Cardiac muscle cell (in vitro differentiated cells and primary cell): ENCODE data around the gene TMEM165. TPM values are rescaled to one million over a fixed set of nuclear protein-coding genes. Genes with fewer than 3 reads are reported as not detected.

ENCODE experiments used
- DNase-seq, 2 donors: peaks; one replicate each; pipeline versions ENCODE4 v3.0.0 to v3.0.0-alpha.2; 2010 to 2017; ENCODE audit warnings: low read depth in 1 of 2, low spot score in 1 of 2
- H3K27ac ChIP-seq: fragments of 200-600 bp; sonication (generic); 2 replicates; pipeline ENCODE4 v1.5.1; 2016
- H3K27me3 ChIP-seq: fragments of 200-600 bp; sonication (generic); 2 replicates; pipeline ENCODE4 v1.6.0; 2016; ENCODE audit warnings: control low read depth
- H3K36me3 ChIP-seq: fragments of 200-600 bp; sonication (generic); 2 replicates; pipeline ENCODE4 v1.5.1; 2016; ENCODE audit warnings: control low read depth
- H3K4me1 ChIP-seq: fragments of 200-600 bp; sonication (generic); 2 replicates; pipeline ENCODE4 v1.8.1; 2017; ENCODE audit warnings: low read depth, mild to moderate bottlenecking, mixed run types
- H3K4me3 ChIP-seq: fragments of 200-600 bp; sonication (generic); 2 replicates; pipeline ENCODE4 v1.5.1; 2016; ENCODE audit warnings: mild to moderate bottlenecking
- H3K9me3 ChIP-seq: fragments of 200-600 bp; sonication (generic); 2 replicates; pipeline ENCODE4 v1.5.1; 2017; ENCODE audit warnings: low read depth, mild to moderate bottlenecking, control low read depth
- polyA plus RNA-seq: library from polyadenylated mRNA; unstranded; fragments of >200 nt; fragmentation: Nextera tagmentation; extraction: Ambion mirVana; gene quantifications from 2 replicates; pipeline ENCODE4 v1.2.1, GENCODE V29; 2016
- total RNA-seq: library from RNA; depleted of rRNA; stranded (reverse); fragments of >200 nt; gene quantifications from 2 replicates; pipeline ENCODE4 v1.2.3, GENCODE V29; 2016
- TF ChIP-seq, protein P1 (sequence below): IDR thresholded peaks from 2 replicates; pipeline ENCODE4 v1.5.1; 2012; ENCODE audit warnings: low read depth, mild to moderate bottlenecking, low read length

TMEM165 gene
- total and polyA plus RNA-seq, 2 experiments from 2014 or later: 107 to 109 TPM

DNA sequence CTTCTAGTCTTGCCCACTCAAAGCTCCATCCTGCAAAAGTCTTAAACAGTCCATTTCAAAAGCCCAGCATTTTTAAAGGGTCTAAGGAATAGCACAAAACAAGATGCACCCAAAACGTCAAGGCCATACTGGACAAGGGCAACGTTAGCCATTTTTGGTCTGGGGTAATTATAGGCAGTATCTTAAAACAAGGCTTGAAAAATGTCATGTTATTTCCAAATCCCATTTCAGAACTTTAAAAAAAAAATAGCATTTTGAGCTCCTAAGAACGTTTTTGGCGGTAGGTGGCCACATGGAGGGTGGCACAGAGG is 584 bp upstream of the TMEM165 start:
- TF ChIP-seq, protein P1, sequence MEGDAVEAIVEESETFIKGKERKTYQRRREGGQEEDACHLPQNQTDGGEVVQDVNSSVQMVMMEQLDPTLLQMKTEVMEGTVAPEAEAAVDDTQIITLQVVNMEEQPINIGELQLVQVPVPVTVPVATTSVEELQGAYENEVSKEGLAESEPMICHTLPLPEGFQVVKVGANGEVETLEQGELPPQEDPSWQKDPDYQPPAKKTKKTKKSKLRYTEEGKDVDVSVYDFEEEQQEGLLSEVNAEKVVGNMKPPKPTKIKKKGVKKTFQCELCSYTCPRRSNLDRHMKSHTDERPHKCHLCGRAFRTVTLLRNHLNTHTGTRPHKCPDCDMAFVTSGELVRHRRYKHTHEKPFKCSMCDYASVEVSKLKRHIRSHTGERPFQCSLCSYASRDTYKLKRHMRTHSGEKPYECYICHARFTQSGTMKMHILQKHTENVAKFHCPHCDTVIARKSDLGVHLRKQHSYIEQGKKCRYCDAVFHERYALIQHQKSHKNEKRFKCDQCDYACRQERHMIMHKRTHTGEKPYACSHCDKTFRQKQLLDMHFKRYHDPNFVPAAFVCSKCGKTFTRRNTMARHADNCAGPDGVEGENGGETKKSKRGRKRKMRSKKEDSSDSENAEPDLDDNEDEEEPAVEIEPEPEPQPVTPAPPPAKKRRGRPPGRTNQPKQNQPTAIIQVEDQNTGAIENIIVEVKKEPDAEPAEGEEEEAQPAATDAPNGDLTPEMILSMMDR: peak; percentile 3
- peak overlapping the region; percentile 91 for H3K27ac ChIP-seq

DNA sequence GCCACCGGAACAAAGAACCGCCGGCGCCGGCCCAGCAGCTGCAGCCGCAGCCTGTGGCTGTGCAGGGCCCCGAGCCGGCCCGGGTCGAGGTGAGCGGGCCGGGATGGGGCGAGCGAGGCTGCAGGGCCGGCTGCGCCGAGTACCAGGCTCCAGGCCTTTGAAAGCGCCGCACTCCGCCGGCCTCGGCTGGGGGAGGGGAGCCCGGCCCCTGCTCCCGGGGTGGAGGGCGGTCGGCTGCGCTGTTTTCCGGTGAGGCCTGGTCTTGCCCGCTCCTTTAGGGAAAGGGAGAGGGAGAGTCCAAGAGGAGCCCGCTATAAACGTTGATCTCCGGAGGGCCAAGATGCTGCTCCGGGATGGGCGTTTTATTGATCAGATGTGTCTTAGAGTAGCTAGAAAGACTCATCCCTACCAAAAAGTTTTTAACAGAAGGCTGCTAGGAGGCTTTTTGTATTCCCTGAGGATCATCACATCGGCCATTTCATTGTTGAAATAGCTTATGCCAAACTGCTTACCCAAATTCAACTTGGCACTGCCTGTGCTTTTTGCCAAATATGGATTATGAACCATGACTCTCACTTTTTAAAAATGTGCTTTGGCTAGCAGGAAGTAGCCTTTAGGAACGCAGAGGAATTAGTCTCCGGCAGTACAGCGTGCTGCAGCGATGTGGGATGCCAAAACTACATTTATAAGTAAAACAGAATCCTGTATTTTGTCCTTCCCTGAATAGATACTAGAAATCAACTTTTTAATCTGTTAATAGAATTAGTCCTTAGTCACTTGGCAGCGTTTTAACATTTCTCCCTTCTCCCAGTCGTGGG is 760 bp downstream of the TMEM165 start:
- Histone ChIP-seq H3K27ac (peak overlapping the region; percentile 91), H3K4me3 (peak overlapping the region; percentile 93), H3K27me3 (no peaks in the 10 kb centered on the region), H3K4me1 (peaks cover 29% of the 10 kb centered on the region), H3K9me3 (no peaks in the 10 kb centered on the region), H3K36me3 (no peaks in the 10 kb centered on the region)
- TF ChIP-seq, protein P1: no peak
- DNase-seq: peak; percentile 58 to 77

More for the DNA sequence above, 584 bp upstream of the TMEM165 start:
- H3K36me3 ChIP-seq: no peaks in the 10 kb centered on the region
- no peaks in the 10 kb centered on the region for H3K27me3 ChIP-seq
- no peak for DNase-seq
- H3K4me3 ChIP-seq: peak overlapping the region; percentile 93
- H3K9me3 ChIP-seq: no peaks in the 10 kb centered on the region
- peaks cover 29% of the 10 kb centered on the region for H3K4me1 ChIP-seq

GRCh38 chr4:55397126-55397436 is 1.3 kb downstream of the TMEM165 start:
- Histone ChIP-seq H3K4me1 (peaks cover 29% of the 10 kb centered on the region), H3K27me3 (no peaks in the 10 kb centered on the region), H3K36me3 (no peaks in the 10 kb centered on the region), H3K27ac (peak overlapping the region; percentile 91), H3K9me3 (no peaks in the 10 kb centered on the region), H3K4me3 (peak overlapping the region; percentile 93)
- TF ChIP-seq, protein P1: no peak
- DNase-seq: peak in 1 of 2 donors; percentile 67

DNA sequence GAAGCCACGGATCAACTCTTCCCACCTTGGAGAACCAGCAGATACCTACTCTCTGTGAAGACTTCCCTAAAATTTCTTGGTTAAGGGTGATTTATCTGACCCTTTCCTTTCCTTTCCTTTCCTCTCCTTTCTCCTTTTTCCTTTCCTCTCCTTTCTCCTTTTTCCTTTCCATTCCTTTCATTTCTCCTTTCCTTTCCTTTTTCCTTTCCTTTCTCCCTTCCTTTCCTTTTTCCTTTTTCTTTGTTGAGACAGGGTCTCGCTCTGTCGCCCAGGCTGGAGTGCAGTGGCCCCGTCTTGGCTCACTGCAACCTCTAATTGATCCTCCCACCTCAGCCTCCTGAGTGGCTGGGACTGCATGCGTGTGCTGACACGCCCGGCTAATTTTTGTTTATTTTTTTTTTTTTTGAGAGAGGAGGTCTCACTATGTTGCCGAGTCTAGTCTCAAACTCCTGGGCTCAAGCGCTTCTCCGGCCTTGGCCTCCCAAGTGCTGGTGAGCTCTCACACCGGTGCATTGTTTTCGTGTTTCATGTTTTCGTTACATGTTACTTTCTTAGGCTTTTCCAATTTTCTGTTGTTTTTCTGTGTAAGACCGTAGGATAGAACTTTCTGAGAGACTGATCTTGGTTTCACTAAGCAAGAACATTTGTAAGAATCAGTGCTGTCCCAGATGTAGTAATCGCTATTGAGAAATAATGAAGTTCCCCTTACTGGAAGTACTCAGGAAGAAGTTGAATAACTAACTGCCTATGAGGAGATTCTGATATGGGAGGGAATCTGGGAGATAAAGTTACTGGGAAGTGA is 2.0 kb downstream of the TMEM165 start:
- Histone ChIP-seq H3K4me3 (peak overlapping the region; percentile 93), H3K4me1 (peaks cover 29% of the 10 kb centered on the region), H3K9me3 (no peaks in the 10 kb centered on the region), H3K36me3 (no peaks in the 10 kb centered on the region), H3K27ac (no peak overlapping the region), H3K27me3 (no peaks in the 10 kb centered on the region)
- DNase-seq: peak in 1 of 2 donors; percentile 87
- TF ChIP-seq, protein P1: no peak

DNA sequence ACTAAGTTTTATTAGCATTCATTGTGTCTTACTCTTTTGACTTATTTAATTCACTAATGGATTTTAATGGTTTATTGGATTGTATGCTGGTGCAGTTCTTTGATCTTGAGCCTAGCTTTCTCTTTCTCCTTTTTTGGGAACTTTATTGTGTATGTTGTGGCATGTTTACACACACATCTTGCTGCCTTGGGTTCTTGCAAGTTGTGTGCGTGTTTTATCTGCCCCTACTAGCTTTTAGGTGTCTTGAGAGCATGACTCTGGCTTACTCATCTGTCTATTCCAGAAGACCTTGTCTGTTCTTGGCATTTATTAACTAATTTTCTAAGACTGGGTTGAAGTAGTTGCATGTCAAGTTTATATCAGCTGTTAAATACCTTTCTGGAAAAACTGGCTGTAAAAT is 2.7 kb downstream of the TMEM165 start:
- DNase-seq: peak in 1 of 2 donors; percentile 38
- no peaks in the 10 kb centered on the region for H3K36me3 ChIP-seq
- H3K4me1 ChIP-seq: peaks cover 29% of the 10 kb centered on the region
- H3K4me3 ChIP-seq: peak overlapping the region; percentile 93
- no peaks in the 10 kb centered on the region for H3K27me3 ChIP-seq
- no peaks in the 10 kb centered on the region for H3K9me3 ChIP-seq
- no peak overlapping the region for H3K27ac ChIP-seq
- TF ChIP-seq, protein P1: no peak
